CD4-positive, alpha-beta T cell (primary cell): ENCODE data around the gene ICAM1. TPM values are rescaled to one million over a fixed set of nuclear protein-coding genes. Genes with fewer than 3 reads are reported as not detected.
"Not testable (repeated sequence)": the region's sequence is repeated elsewhere in the genome, so short reads cannot be mapped to it uniquely, and the experiment has no call there.

Source experiments
- ATAC-seq: fragments of 200-7000 bp; cut with Tn5 transposase; one replicate; pipeline ENCODE4 v1.10.0; 2022; ENCODE audit warnings: mild to moderate bottlenecking; ENCODE audit not compliant: poor library complexity
- CTCF ChIA-PET: fragments of 350-600 bp; sonication (Branson Sonifier 250); formaldehyde crosslinking; loops from one replicate; lab custom pipeline; 2021; ENCODE audit warnings: antibody characterized with exemption, inconsistent platforms; lab: Charles Lee
- POLR2A ChIA-PET: fragments of 350-600 bp; sonication (Branson Sonifier 250); formaldehyde crosslinking; loops from one replicate; lab custom pipeline; 2021; ENCODE audit warnings: antibody characterized with exemption, inconsistent platforms; lab: Charles Lee
- DNase-seq, 14 experiments: peaks; one replicate each; pipeline ENCODE4 v3.0.0-alpha.2; 2013 to 2020; ENCODE audit warnings: mixed read lengths in 2 of 14
- H3K27ac ChIP-seq, 2 donors: one replicate each; pipeline versions ENCODE4 v1.5.1 to v1.7.0; 2013; ENCODE audit warnings: low read length in 2 of 2, low read depth in 1 of 2, mild to moderate bottlenecking in 1 of 2
- H3K27me3 ChIP-seq, 2 experiments: 1 replicate in 1 of 2; 2 replicates in 1 of 2; pipeline versions ENCODE4 v1.6.1 to v1.7.0; 2013; ENCODE audit warnings: low read length in 2 of 2, control low read depth in 1 of 2, mild to moderate bottlenecking in 1 of 2, moderate library complexity in 1 of 2; ENCODE audit not compliant: insufficient read depth in 2 of 2, control insufficient read depth in 1 of 2
- H3K36me3 ChIP-seq: one replicate; pipeline ENCODE4 v1.6.1; 2013; ENCODE audit warnings: low read length, control low read depth; ENCODE audit not compliant: insufficient read depth
- H3K4me1 ChIP-seq: one replicate; pipeline ENCODE4 v1.6.1; 2013; ENCODE audit warnings: low read length, control low read depth; ENCODE audit not compliant: insufficient read depth
- H3K4me3 ChIP-seq: one replicate; pipeline ENCODE4 v1.5.1; 2013; ENCODE audit warnings: mild to moderate bottlenecking, low read length, moderate library complexity
- H3K9me3 ChIP-seq, 2 experiments: 1 replicate in 1 of 2; 2 replicates in 1 of 2; pipeline versions ENCODE4 v1.6.1 to v1.7.0; 2013; ENCODE audit warnings: low read length in 2 of 2, mild to moderate bottlenecking in 2 of 2, control low read depth in 1 of 2, moderate library complexity in 1 of 2; ENCODE audit not compliant: control insufficient read depth in 1 of 2, insufficient read depth in 1 of 2
- H3K27ac Mint-ChIP-seq: one replicate; pipeline ENCODE4 v1.8.0; 2020; ENCODE audit warnings: mixed read lengths
- H3K27me3 Mint-ChIP-seq: one replicate; pipeline ENCODE4 v1.8.0; 2021; ENCODE audit warnings: mixed read lengths
- H3K36me3 Mint-ChIP-seq: one replicate; pipeline ENCODE4 v1.8.0; 2021; ENCODE audit warnings: low read depth, mixed read lengths
- H3K4me1 Mint-ChIP-seq: one replicate; pipeline ENCODE4 v1.8.0; 2021; ENCODE audit warnings: low read depth, mixed read lengths
- H3K4me3 Mint-ChIP-seq: one replicate; pipeline ENCODE4 v1.8.0; 2020; ENCODE audit warnings: mild to moderate bottlenecking, mixed read lengths
- H3K9me3 Mint-ChIP-seq: one replicate; pipeline ENCODE4 v1.8.0; 2020; ENCODE audit warnings: mixed read lengths
- CTCF ChIP-seq: fragments of 200-600 bp; IDR thresholded peaks from one replicate; pipeline ENCODE4 v1.8.0; 2022; ENCODE audit warnings: antibody characterized with exemption, mild to moderate bottlenecking
- intact Hi-C, 2 experiments: fragments of 100-400 bp; cut with DNase I in 1 of 2; cut with micrococcal nuclease in 1 of 2; formaldehyde crosslinking; loops; one replicate each; pipeline versions ENCODE4 v1.15.1 to v1.9.0; 2023 to 2025; cut with DNase I, micrococcal nuclease
- total RNA-seq, 174 experiments: library from RNA in 2 of 174; stranded (reverse) in 2 of 174; gene quantifications; one replicate each; pipeline ENCODE4 v1.2.3 and lab custom pipeline; 2021 to 2026

The ICAM1 gene
- total RNA-seq, 2 experiments from 2014 or later: 7.0 to 7.4 TPM

DNA sequence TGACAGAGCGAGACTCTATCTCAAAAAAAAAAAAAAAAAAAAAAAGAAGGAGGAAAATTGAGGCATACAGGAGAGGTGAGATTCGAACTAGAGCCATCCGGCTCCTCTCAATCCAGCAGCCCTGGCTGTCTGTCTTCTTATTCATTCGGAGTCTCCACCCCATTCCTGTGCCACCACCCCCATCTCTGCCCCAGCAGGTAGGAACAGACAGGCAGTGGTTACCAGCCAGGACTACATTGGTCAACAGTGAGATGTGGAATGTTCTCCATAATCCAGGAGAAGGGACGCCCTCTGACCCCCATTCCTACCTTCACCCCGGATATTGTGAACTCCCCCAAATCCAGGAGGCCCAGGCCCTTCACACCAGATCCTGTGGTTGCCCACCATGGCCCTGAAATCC, 33.2 kb upstream of the ICAM1 start:
- ATAC-seq (no peak), DNase-seq (no peak)
- Histone ChIP-seq H3K4me1 (peaks cover 29% of the 10 kb centered on the region), H3K27me3 (no peaks in the 10 kb centered on the region), H3K4me3 (no peak overlapping the region), H3K9me3 (no peaks in the 10 kb centered on the region), H3K27ac (no peak overlapping the region), H3K36me3 (no peaks in the 10 kb centered on the region)
- intact Hi-C loops: no loop called here
- H3K4me1 Mint-ChIP-seq: peaks cover 18% of the 10 kb centered on the region
- CTCF ChIA-PET: interaction anchor here (1.3 to 2.3 kb wide), 2 partner anchors 12 to 13 kb away, joined by 4 to 26 read pairs; no protein-coding TSS in a partner anchor
- peak overlapping the region; percentile 56 for H3K27ac Mint-ChIP-seq
- H3K27me3 Mint-ChIP-seq: no peaks in the 10 kb centered on the region
- H3K9me3 Mint-ChIP-seq: no peaks in the 10 kb centered on the region
- H3K36me3 Mint-ChIP-seq: no peaks in the 10 kb centered on the region
- POLR2A ChIA-PET: no interaction called here
- H3K4me3 Mint-ChIP-seq: no peak overlapping the region
- TF ChIP-seq CTCF: no peak

- Mint-ChIP-seq H3K36me3 (no peaks in the 10 kb centered on the region), H3K4me1 (peaks cover 18% of the 10 kb centered on the region), H3K27me3 (no peaks in the 10 kb centered on the region), H3K9me3 (no peaks in the 10 kb centered on the region), H3K27ac (peak overlapping the region; percentile 56), H3K4me3 (no peak overlapping the region)
- H3K27me3 ChIP-seq: no peaks in the 10 kb centered on the region
- H3K27ac ChIP-seq: no peak overlapping the region
- H3K36me3 ChIP-seq: no peaks in the 10 kb centered on the region
- no peak overlapping the region for H3K4me3 ChIP-seq
- TF ChIP-seq CTCF: no peak
- ChIA-PET POLR2A (no interaction called here), CTCF (interaction anchor here (1.3 kb wide), 1 partner anchor 12 kb away, joined by 4 read pairs; no protein-coding TSS in a partner anchor)
- peaks cover 29% of the 10 kb centered on the region for H3K4me1 ChIP-seq
- DNase-seq (no peak), ATAC-seq (no peak)
- intact Hi-C loops: no loop called here
- H3K9me3 ChIP-seq: no peaks in the 10 kb centered on the region
These were observed 32.6 kb upstream of the ICAM1 start for GRCh38 chr19:10238172-10238783.

DNA sequence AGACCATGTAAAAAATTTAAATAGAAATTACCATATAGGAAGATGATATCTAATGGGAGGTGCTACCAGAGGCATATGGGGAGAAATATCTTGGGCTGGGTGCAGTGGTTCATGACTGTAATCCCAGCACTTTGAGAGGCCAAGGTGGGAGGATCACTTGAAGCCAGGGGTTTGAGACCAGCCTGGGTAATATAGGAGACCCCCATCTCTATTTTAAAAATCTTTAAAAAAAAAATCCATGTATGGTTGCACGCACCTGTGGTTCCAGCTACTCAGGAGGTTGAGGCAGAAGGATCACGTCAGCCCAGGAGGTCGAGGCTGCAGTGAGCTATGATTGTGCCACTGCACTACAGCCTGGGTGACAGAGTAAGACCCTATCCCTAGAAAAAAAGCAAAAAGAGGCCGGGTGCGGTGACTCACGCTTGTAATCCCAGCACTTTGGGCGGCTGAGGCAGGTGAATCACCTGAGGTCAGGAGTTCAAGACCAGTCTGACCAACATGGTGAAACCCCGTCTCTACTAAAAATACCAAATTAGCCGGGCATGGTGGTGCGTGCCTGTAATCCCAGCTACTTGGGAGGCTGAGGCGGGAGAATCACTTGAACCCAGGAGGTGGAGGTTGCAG, 29.0 kb upstream of the ICAM1 start:
- H3K27me3 Mint-ChIP-seq, DNase-seq, H3K4me3 Mint-ChIP-seq, H3K4me1 ChIP-seq, H3K36me3 Mint-ChIP-seq, H3K27ac ChIP-seq, H3K9me3 ChIP-seq, intact Hi-C loops, POLR2A ChIA-PET, H3K27me3 ChIP-seq, CTCF ChIA-PET, H3K4me3 ChIP-seq, ATAC-seq, H3K27ac Mint-ChIP-seq, H3K36me3 ChIP-seq, H3K9me3 Mint-ChIP-seq, H3K4me1 Mint-ChIP-seq: not testable (repeated sequence)
